Measurements from ENCODE around the gene MED14. TPM values are rescaled to one million over a fixed set of nuclear protein-coding genes. Genes with fewer than 3 reads are reported as not detected.

The MED14 gene
- total and polyA plus RNA-seq, 8 donors = 5.5 to 107 (median 49.4) TPM

- Histone ChIP-seq H3K9me3 (no peaks in the 10 kb centered on the region), H3K27me3 (peaks cover 0 to 4% (median 0%) of the 10 kb centered on the region in 3 donors), H3K4me1 (peaks cover 4 to 57% (median 35%) of the 10 kb centered on the region in 4 donors), H3K4me3 (peak overlapping the region; percentile 80 to 94 (median 84)), H3K36me3 (peaks cover 0 to under 1% (median 0%) of the 10 kb centered on the region in 4 donors), H3K27ac (peak overlapping the region; percentile 87 to 94 (median 90))
- TF ChIP-seq EP300 (IDR thresholded peaks at IDR 0.05) = no peak
- no peak for TF ChIP-seq POLR2AphosphoS5 (IDR thresholded peaks at IDR 0.05)
- no peak for TF ChIP-seq POLR2A (IDR thresholded peaks at IDR 0.05)
- TF ChIP-seq, protein P1, sequence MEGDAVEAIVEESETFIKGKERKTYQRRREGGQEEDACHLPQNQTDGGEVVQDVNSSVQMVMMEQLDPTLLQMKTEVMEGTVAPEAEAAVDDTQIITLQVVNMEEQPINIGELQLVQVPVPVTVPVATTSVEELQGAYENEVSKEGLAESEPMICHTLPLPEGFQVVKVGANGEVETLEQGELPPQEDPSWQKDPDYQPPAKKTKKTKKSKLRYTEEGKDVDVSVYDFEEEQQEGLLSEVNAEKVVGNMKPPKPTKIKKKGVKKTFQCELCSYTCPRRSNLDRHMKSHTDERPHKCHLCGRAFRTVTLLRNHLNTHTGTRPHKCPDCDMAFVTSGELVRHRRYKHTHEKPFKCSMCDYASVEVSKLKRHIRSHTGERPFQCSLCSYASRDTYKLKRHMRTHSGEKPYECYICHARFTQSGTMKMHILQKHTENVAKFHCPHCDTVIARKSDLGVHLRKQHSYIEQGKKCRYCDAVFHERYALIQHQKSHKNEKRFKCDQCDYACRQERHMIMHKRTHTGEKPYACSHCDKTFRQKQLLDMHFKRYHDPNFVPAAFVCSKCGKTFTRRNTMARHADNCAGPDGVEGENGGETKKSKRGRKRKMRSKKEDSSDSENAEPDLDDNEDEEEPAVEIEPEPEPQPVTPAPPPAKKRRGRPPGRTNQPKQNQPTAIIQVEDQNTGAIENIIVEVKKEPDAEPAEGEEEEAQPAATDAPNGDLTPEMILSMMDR (IDR thresholded peaks at IDR 0.05) = no peak
- peak; percentile 54 to 59 for DNase-seq
- WGBS, 5 donors = 1 to 13% (median 5%) methylated on average over 10 to 33 of the region's 33 CpGs
- intact Hi-C loops (cut with DNase I; ENCODE audit: low total_unique reads) = no loop called here
These were observed 88.6 kb downstream of the MED14 start for GRCh38 chrX:40646489-40647306.

GRCh38 chrX:40644821-40645358 is 90.5 kb downstream of the MED14 start:
- intact Hi-C loops (cut with DNase I; ENCODE audit: low total_unique reads) = no loop called here
- Histone ChIP-seq H3K4me1 (peaks cover 4 to 57% (median 38%) of the 10 kb centered on the region in 4 donors), H3K27me3 (peaks cover 0 to 4% (median 0%) of the 10 kb centered on the region in 3 donors), H3K36me3 (peaks cover 0 to 10% (median 4%) of the 10 kb centered on the region in 4 donors), H3K9me3 (no peaks in the 10 kb centered on the region), H3K4me3 (peak overlapping the region; percentile 20 to 86 (median 29)), H3K27ac (peak overlapping the region; percentile 71 to 89 (median 83))
- 0 to 24% (median 9%) methylated on average over 4 of the region's 4 CpGs for WGBS, 5 donors
- TF ChIP-seq, protein P1 (IDR thresholded peaks at IDR 0.05) = no peak
- TF ChIP-seq POLR2AphosphoS5 (IDR thresholded peaks at IDR 0.05) (peak in 2 of 3 donors; percentile 52 to 63), POLR2A (IDR thresholded peaks at IDR 0.05) (no peak)
- peak; percentile 59 to 84 for DNase-seq

DNA sequence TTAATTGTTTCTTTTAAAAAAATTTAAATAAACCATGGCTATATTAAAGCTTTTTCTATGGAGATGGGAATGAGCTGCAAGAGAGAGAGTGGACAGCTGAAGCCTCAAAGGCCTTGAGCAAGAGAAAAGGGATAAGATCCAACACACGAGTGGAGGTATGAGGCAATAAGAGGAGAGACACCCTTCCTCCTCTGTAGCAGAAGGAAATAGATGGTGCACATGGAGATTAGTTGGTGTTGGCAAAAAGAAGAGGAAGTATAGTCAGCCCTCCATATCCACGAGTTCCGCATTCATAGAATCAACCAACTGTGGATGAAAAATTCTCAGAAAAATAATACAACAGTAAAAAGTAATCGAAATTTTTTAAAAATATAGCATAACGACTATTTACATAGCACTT is 91.2 kb downstream of the MED14 start:
- Histone ChIP-seq H3K9me3 (no peaks in the 10 kb centered on the region), H3K27me3 (peaks cover 0 to 4% (median 0%) of the 10 kb centered on the region in 3 donors), H3K36me3 (peaks cover 0 to 14% (median 9%) of the 10 kb centered on the region in 4 donors), H3K27ac (peak overlapping the region in 4 of 5 donors; percentile 71 to 86 (median 82)), H3K4me3 (peak overlapping the region in 3 of 4 donors; percentile 20 to 86 (median 32)), H3K4me1 (peaks cover 4 to 57% (median 38%) of the 10 kb centered on the region in 4 donors)
- 41 to 67% (median 45%) methylated on average over 5 of the region's 5 CpGs for WGBS, 5 donors
- TF ChIP-seq POLR2A (IDR thresholded peaks at IDR 0.05) (no peak), EP300 (IDR thresholded peaks at IDR 0.05) (no peak), POLR2AphosphoS5 (IDR thresholded peaks at IDR 0.05) (peak in 1 of 3 donors; percentile 14)
- TF ChIP-seq, protein P1 (IDR thresholded peaks at IDR 0.05) = no peak
- intact Hi-C loops (cut with DNase I; ENCODE audit: low total_unique reads) = no loop called here
- DNase-seq = peak in 1 of 2 donors; percentile 18

- Histone ChIP-seq H3K4me3 (no peak overlapping the region), H3K27me3 (no peaks in the 10 kb centered on the region), H3K4me1 (peaks cover 0 to 15% (median 7%) of the 10 kb centered on the region in 4 donors), H3K36me3 (peaks cover 0 to 74% (median 70%) of the 10 kb centered on the region in 4 donors), H3K27ac (no peak overlapping the region), H3K9me3 (no peaks in the 10 kb centered on the region)
- intact Hi-C loops (cut with DNase I; ENCODE audit: low total_unique reads) = no loop called here
- DNase-seq = no peak
- WGBS, 5 donors = 84 to 95% (median 88%) methylated on average over 3 of the region's 3 CpGs
- TF ChIP-seq EP300 (IDR thresholded peaks at IDR 0.05) (no peak), POLR2A (IDR thresholded peaks at IDR 0.05) (no peak), POLR2AphosphoS5 (IDR thresholded peaks at IDR 0.05) (no peak)
- TF ChIP-seq, protein P1 (IDR thresholded peaks at IDR 0.05) = no peak
These were observed 97.7 kb downstream of the MED14 start for GRCh38 chrX:40637687-40638086.
